ENCODE data around the gene ZBTB20.

ZBTB20 gene

GRCh38 chr3:114417265-114417664, 729.8 kb downstream of the ZBTB20 start:
- no peak overlapping the region for H3K18ac ChIP-seq (ENCODE audit: low read depth in 1 of 2, low read length in 2 of 2)
- peak overlapping the region in 1 of 2 experiments; percentile 63 for H3K4me3 ChIP-seq (ENCODE audit: insufficient read depth in 1 of 2, low read depth in 1 of 2, low read length in 2 of 2)
- H4K8ac ChIP-seq (ENCODE audit: low read length), result no peak overlapping the region
- no peak overlapping the region for H3K23ac ChIP-seq (ENCODE audit: low read length in 2 of 2)
- no peaks in the 10 kb centered on the region for H3K4me1 ChIP-seq (ENCODE audit: control insufficient read depth, insufficient read depth, low read depth, low read length)
- H2BK120ac ChIP-seq (ENCODE audit: low read depth, low read length), result no peak overlapping the region
- DNase-seq, result no peak
- no peaks in the 10 kb centered on the region for H3K9me3 ChIP-seq (ENCODE audit: control insufficient read depth, low read length)
- H2AFZ ChIP-seq (ENCODE audit: low read depth, low read length), result no peak overlapping the region
- peaks cover 17% of the 10 kb centered on the region for H3K79me1 ChIP-seq (replicated peaks; ENCODE audit: low read length, poor library complexity, severe bottlenecking)
- WGBS, result 100% methylated on average over 1 of the region's 5 CpGs
- no peak overlapping the region for H4K91ac ChIP-seq (ENCODE audit: low read length)
- no peak overlapping the region for H2BK15ac ChIP-seq (ENCODE audit: low read depth, poor library complexity, severe bottlenecking)
- no peaks in the 10 kb centered on the region for H3K36me3 ChIP-seq (ENCODE audit: control insufficient read depth in 1 of 2, insufficient read depth in 2 of 2, low read depth in 1 of 2, low read length in 2 of 2)
- no peak overlapping the region for H2AK5ac ChIP-seq (ENCODE audit: low read length, severe bottlenecking)
- no peak overlapping the region for H3K27ac ChIP-seq (ENCODE audit: low read length, poor library complexity, severe bottlenecking)
- H2BK12ac ChIP-seq (ENCODE audit: low read length in 2 of 2), result no peak overlapping the region
- H3K4ac ChIP-seq (ENCODE audit: low read depth in 1 of 2, low read length in 2 of 2), result no peak overlapping the region
- H3K27me3 ChIP-seq (ENCODE audit: control insufficient read depth in 1 of 2, insufficient read depth in 1 of 2, low read length in 2 of 2), result no peaks in the 10 kb centered on the region
- H3K14ac ChIP-seq (ENCODE audit: low read length in 2 of 2), result no peak overlapping the region
- no peak overlapping the region for H2BK5ac ChIP-seq (ENCODE audit: low read depth, low read length, poor library complexity, severe bottlenecking)
- H3K9ac ChIP-seq (ENCODE audit: low read length), result peak overlapping the region; percentile 58
- H3K4me2 ChIP-seq (ENCODE audit: low read length, poor library complexity, severe bottlenecking), result no peak overlapping the region

GRCh38 chr3:114411811-114412803, 735.0 kb downstream of the ZBTB20 start:
- peaks cover 3% of the 10 kb centered on the region for H3K4me1 ChIP-seq (ENCODE audit: control insufficient read depth, insufficient read depth, low read depth, low read length)
- no peak overlapping the region for H3K27ac ChIP-seq (ENCODE audit: low read length, poor library complexity, severe bottlenecking)
- peaks cover 31% of the 10 kb centered on the region for H3K79me1 ChIP-seq (replicated peaks; ENCODE audit: low read length, poor library complexity, severe bottlenecking)
- H3K4ac ChIP-seq (ENCODE audit: low read depth in 1 of 2, low read length in 2 of 2), result no peak overlapping the region
- peak overlapping the region in 1 of 2 experiments; percentile 26 for H3K4me3 ChIP-seq (ENCODE audit: insufficient read depth in 1 of 2, low read depth in 1 of 2, low read length in 2 of 2)
- WGBS, result 77% methylated on average over 9 of the region's 9 CpGs
- H3K9ac ChIP-seq (ENCODE audit: low read length), result peak overlapping the region; percentile 70
- H3K14ac ChIP-seq (ENCODE audit: low read length in 2 of 2), result no peak overlapping the region
- no peak overlapping the region for H2BK5ac ChIP-seq (ENCODE audit: low read depth, low read length, poor library complexity, severe bottlenecking)
- H2AFZ ChIP-seq (ENCODE audit: low read depth, low read length), result no peak overlapping the region
- no peak overlapping the region for H3K18ac ChIP-seq (ENCODE audit: low read depth in 1 of 2, low read length in 2 of 2)
- H2BK120ac ChIP-seq (ENCODE audit: low read depth, low read length), result no peak overlapping the region
- no peak overlapping the region for H2BK15ac ChIP-seq (ENCODE audit: low read depth, poor library complexity, severe bottlenecking)
- H3K9me3 ChIP-seq (ENCODE audit: control insufficient read depth, low read length), result no peaks in the 10 kb centered on the region
- peak overlapping the region in 1 of 2 experiments; percentile 10 for H2BK12ac ChIP-seq (ENCODE audit: low read length in 2 of 2)
- no peak overlapping the region for H3K4me2 ChIP-seq (ENCODE audit: low read length, poor library complexity, severe bottlenecking)
- H3K27me3 ChIP-seq (ENCODE audit: control insufficient read depth in 1 of 2, insufficient read depth in 1 of 2, low read length in 2 of 2), result no peaks in the 10 kb centered on the region
- no peak overlapping the region for H2AK5ac ChIP-seq (ENCODE audit: low read length, severe bottlenecking)
- no peak overlapping the region for H3K23ac ChIP-seq (ENCODE audit: low read length in 2 of 2)
- peak; percentile 64 for DNase-seq
- no peak overlapping the region for H4K91ac ChIP-seq (ENCODE audit: low read length)
- no peak overlapping the region for H4K8ac ChIP-seq (ENCODE audit: low read length)
- no peaks in the 10 kb centered on the region for H3K36me3 ChIP-seq (ENCODE audit: control insufficient read depth in 1 of 2, insufficient read depth in 2 of 2, low read depth in 1 of 2, low read length in 2 of 2)

DNA sequence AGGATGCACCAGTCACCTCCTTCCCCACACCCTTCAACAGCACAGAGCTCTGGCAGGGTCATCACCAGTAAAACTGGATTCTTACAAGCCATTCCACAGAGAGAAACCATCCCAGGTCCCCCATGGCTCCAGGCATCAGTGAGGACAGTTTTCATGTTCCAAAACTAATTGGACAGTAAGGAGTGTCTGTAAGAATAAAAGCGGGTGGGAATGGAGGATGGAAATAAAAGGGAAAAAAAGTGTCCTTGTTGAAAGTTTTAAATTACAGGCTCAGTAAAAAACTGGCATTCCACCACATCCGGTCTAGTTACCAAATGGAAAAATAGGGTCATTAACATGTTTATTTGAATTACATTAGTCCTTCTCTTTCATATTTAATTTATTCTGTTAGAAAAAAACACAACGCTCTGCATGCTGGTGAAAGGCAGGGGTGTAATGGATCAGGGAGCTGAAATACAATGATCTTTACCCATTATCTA, 735.9 kb downstream of the ZBTB20 start:
- WGBS, result 75% methylated on average over 1 of the region's 3 CpGs
- no peaks in the 10 kb centered on the region for H3K27me3 ChIP-seq (ENCODE audit: control insufficient read depth in 1 of 2, insufficient read depth in 1 of 2, low read length in 2 of 2)

More for the DNA sequence above, 735.9 kb downstream of the ZBTB20 start:
- no peak overlapping the region for H2BK120ac ChIP-seq (ENCODE audit: low read depth, low read length)
- peak overlapping the region in 1 of 2 experiments; percentile 88 for H3K18ac ChIP-seq (ENCODE audit: low read depth in 1 of 2, low read length in 2 of 2)
- no peak overlapping the region for H3K27ac ChIP-seq (ENCODE audit: low read length, poor library complexity, severe bottlenecking)
- no peak overlapping the region for H3K4me3 ChIP-seq (ENCODE audit: insufficient read depth in 1 of 2, low read depth in 1 of 2, low read length in 2 of 2)
- H3K4ac ChIP-seq (ENCODE audit: low read depth in 1 of 2, low read length in 2 of 2), result no peak overlapping the region
- peak; percentile 35 for DNase-seq
- H3K4me2 ChIP-seq (ENCODE audit: low read length, poor library complexity, severe bottlenecking), result no peak overlapping the region
- H3K36me3 ChIP-seq (ENCODE audit: control insufficient read depth in 1 of 2, insufficient read depth in 2 of 2, low read depth in 1 of 2, low read length in 2 of 2), result no peaks in the 10 kb centered on the region
- no peak overlapping the region for H3K23ac ChIP-seq (ENCODE audit: low read length in 2 of 2)
- H4K8ac ChIP-seq (ENCODE audit: low read length), result peak overlapping the region; percentile 69
- no peak overlapping the region for H2BK5ac ChIP-seq (ENCODE audit: low read depth, low read length, poor library complexity, severe bottlenecking)
- peak overlapping the region in 1 of 2 experiments; percentile 65 for H3K14ac ChIP-seq (ENCODE audit: low read length in 2 of 2)
- no peak overlapping the region for H2AK5ac ChIP-seq (ENCODE audit: low read length, severe bottlenecking)
- no peak overlapping the region for H4K91ac ChIP-seq (ENCODE audit: low read length)
- H2AFZ ChIP-seq (ENCODE audit: low read depth, low read length), result no peak overlapping the region
- H3K4me1 ChIP-seq (ENCODE audit: control insufficient read depth, insufficient read depth, low read depth, low read length), result peaks cover 3% of the 10 kb centered on the region
- peaks cover 31% of the 10 kb centered on the region for H3K79me1 ChIP-seq (replicated peaks; ENCODE audit: low read length, poor library complexity, severe bottlenecking)
- peak overlapping the region in 1 of 2 experiments; percentile 31 for H2BK12ac ChIP-seq (ENCODE audit: low read length in 2 of 2)
- H3K9ac ChIP-seq (ENCODE audit: low read length), result peak overlapping the region; percentile 53
- no peak overlapping the region for H2BK15ac ChIP-seq (ENCODE audit: low read depth, poor library complexity, severe bottlenecking)
- H3K9me3 ChIP-seq (ENCODE audit: control insufficient read depth, low read length), result no peaks in the 10 kb centered on the region
